Tibial nerve (tissue), 4 donors: ENCODE measurements around the gene STAT4. TPM values are rescaled to one million over a fixed set of nuclear protein-coding genes. Genes with fewer than 3 reads are reported as not detected.
A peak's percentile ranks its signal among the peaks of the same experiment; 100 is the strongest.

Source experiments
- DNase-seq, 2 donors: peaks; one replicate each; pipeline ENCODE4 v3.0.0-alpha.2; 2019; ENCODE audit warnings: low spot score in 2 of 2
- H3K27ac ChIP-seq, 4 donors: fragments of 200-600 bp; sonication (generic) in 3 of 4; one replicate each; pipeline ENCODE4 v1.5.1; 2017 to 2019; ENCODE audit warnings: mild to moderate bottlenecking in 1 of 4
- H3K27me3 ChIP-seq, 2 donors: fragments of 200-600 bp; sonication (generic) in 1 of 2; one replicate each; pipeline versions ENCODE4 v1.5.1 to v1.6.0; 2017 to 2019
- H3K36me3 ChIP-seq, 3 donors: fragments of 200-600 bp; sonication (generic); one replicate each; pipeline ENCODE4 v1.5.1; 2018 to 2019
- H3K4me1 ChIP-seq, 4 donors: fragments of 200-600 bp; sonication (generic) in 3 of 4; one replicate each; pipeline ENCODE4 v1.5.1; 2017 to 2019
- H3K4me3 ChIP-seq, 4 donors: fragments of 200-600 bp; sonication (generic) in 3 of 4; one replicate each; pipeline ENCODE4 v1.5.1; 2017 to 2019; ENCODE audit warnings: mild to moderate bottlenecking in 1 of 4, moderate library complexity in 1 of 4
- H3K9me3 ChIP-seq, 4 donors: fragments of 200-600 bp; sonication (generic) in 3 of 4; one replicate each; pipeline ENCODE4 v1.5.1; 2017 to 2019
- EP300 ChIP-seq, 2 donors: sonication (generic); formaldehyde crosslinking; IDR thresholded peaks; one replicate each; pipeline ENCODE4 v1.6.1; 2017; ENCODE audit warnings: antibody characterized with exemption in 2 of 2, mild to moderate bottlenecking in 1 of 2
- POLR2A ChIP-seq, 2 donors: fragments of 450-650 bp; IDR thresholded peaks; one replicate each; pipeline ENCODE4 v1.6.1; 2017; ENCODE audit warnings: antibody characterized with exemption in 2 of 2, mild to moderate bottlenecking in 2 of 2, moderate library complexity in 2 of 2
- WGBS, 2 donors: methylation state at CpG; one replicate each; pipeline ENCODE4 v1.1.5; 2018; 5-methylcytosine and 5-hydroxymethylcytosine counted together
- total RNA-seq, 4 donors: library from RNA; depleted of rRNA; stranded (reverse); fragments of >200 nt; gene quantifications; one replicate each; pipeline ENCODE4 v1.1.0, GENCODE V29; 2016
- TF ChIP-seq, protein P1 (sequence below), 5 experiments: fragments of 200-600 bp in 3 of 5; fragments of 450-650 bp in 2 of 5; sonication (generic) in 3 of 5; IDR thresholded peaks; one replicate each; pipeline ENCODE4 v1.5.1; 2016 to 2019; ENCODE audit warnings: antibody characterized with exemption in 5 of 5, mild to moderate bottlenecking in 3 of 5, moderate library complexity in 2 of 5

STAT4 gene
- total RNA-seq, 4 donors from 2014 or later = 0.39 to 4.2 (median 2.3) TPM; not detected in 1

DNA sequence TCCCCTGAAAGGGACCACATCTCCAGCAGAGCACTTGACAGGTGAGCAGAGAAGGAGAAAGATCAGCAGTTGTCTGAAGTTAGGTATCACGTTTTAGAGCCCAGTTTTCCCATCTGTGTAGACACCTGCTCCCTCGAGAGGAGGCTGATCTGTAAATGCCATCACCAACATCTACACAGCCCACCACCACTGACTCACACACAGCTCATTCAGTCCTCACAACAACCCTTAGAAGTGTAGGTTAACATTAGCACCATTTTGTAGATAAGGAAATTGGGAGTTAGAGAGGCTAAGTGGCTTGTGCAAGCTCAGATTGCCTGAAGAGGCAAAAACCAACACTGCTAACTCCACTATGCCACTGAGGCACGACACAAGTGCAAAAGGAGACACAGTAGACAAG is 99.6 kb downstream of the STAT4 start:
- no peak for TF ChIP-seq POLR2A (IDR thresholded peaks at IDR 0.05)
- no peaks in the 10 kb centered on the region for H3K36me3 ChIP-seq
- no peaks in the 10 kb centered on the region for H3K27me3 ChIP-seq
- no peaks in the 10 kb centered on the region for H3K9me3 ChIP-seq
- 79 to 80% methylated on average over 3 of the region's 3 CpGs for WGBS, 2 donors
- H3K27ac ChIP-seq = peak overlapping the region in 2 of 4 donors; percentile 57 to 77
- no peak for DNase-seq
- peaks cover 0 to 35% (median 3%) of the 10 kb centered on the region in 4 donors for H3K4me1 ChIP-seq
- H3K4me3 ChIP-seq = no peak overlapping the region

DNA sequence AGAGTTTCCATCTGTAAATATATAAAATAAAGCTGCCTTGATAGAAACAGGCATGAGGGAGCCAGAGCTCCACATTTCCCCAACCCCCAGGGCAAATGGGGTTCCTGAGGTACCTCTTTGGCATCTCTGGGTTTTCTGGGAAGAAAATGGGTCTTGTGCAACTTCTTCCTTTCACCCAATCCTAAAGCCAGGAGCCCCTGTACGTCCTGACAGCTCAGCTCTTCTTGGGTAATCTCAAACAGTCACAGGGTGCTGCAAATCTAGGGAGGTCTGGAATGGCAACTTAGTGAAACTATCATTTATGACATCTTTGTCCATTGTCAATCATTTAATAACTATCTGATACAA is 100.2 kb downstream of the STAT4 start:
- WGBS, 2 donors = 31 to 43% methylated on average over 1 of the region's 1 CpG
- Histone ChIP-seq H3K27me3 (no peaks in the 10 kb centered on the region), H3K4me1 (peaks cover 0 to 35% (median 3%) of the 10 kb centered on the region in 4 donors), H3K4me3 (no peak overlapping the region), H3K36me3 (no peaks in the 10 kb centered on the region), H3K9me3 (no peaks in the 10 kb centered on the region), H3K27ac (peak overlapping the region in 2 of 4 donors; percentile 57 to 77)
- DNase-seq = no peak
- TF ChIP-seq, protein P1, sequence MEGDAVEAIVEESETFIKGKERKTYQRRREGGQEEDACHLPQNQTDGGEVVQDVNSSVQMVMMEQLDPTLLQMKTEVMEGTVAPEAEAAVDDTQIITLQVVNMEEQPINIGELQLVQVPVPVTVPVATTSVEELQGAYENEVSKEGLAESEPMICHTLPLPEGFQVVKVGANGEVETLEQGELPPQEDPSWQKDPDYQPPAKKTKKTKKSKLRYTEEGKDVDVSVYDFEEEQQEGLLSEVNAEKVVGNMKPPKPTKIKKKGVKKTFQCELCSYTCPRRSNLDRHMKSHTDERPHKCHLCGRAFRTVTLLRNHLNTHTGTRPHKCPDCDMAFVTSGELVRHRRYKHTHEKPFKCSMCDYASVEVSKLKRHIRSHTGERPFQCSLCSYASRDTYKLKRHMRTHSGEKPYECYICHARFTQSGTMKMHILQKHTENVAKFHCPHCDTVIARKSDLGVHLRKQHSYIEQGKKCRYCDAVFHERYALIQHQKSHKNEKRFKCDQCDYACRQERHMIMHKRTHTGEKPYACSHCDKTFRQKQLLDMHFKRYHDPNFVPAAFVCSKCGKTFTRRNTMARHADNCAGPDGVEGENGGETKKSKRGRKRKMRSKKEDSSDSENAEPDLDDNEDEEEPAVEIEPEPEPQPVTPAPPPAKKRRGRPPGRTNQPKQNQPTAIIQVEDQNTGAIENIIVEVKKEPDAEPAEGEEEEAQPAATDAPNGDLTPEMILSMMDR (IDR thresholded peaks at IDR 0.05) = no peak
- no peak for TF ChIP-seq EP300 (IDR thresholded peaks at IDR 0.05)
- TF ChIP-seq POLR2A (IDR thresholded peaks at IDR 0.05) = no peak

DNA sequence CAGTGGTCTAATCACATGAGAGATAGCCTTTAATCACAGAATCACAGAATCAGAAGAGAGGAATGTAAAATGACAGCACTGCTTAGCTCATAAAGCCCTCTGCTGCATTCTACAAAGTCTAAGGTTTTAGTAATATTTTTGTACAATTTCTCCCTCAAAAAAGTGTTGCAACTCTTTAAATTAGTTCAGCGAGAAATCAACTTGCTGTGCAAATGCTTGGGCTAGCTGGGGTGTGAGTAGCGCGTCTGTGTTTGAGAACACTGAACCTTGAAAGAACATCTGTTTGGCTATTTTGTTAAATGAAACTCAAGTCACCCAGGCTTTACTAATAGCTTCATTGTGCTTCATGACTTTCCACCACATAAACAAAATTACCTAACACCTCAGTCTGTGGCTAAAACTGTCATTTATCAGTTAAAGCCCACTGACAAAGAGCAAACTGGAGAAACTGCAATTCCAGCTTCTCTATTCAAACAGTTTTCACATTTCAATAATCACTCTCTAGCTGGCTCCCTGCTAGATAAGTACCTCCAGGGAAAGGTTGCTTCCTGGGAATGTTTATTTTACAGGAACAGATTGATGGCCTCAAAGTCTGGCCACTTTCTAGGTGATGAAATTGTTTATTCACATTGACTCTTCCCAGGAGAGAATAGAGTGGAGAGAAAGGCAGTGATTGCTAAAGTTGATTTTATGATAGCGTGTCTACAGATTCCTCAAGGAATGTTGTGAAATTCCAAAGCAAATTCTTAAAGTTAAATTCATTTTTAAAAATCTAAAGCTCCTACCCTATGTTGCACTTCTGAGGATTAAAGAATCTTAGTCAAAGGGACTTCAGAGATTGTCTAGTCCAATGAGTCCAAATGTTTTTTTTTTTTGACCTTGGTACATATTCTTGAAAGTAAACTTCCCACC is 100.8 kb downstream of the STAT4 start:
- Histone ChIP-seq H3K9me3 (no peaks in the 10 kb centered on the region), H3K36me3 (no peaks in the 10 kb centered on the region), H3K4me3 (no peak overlapping the region), H3K27me3 (no peaks in the 10 kb centered on the region), H3K4me1 (peaks cover 0 to 35% (median 3%) of the 10 kb centered on the region in 4 donors), H3K27ac (peak overlapping the region in 2 of 4 donors; percentile 57 to 77)
- WGBS, 2 donors = 24 to 30% methylated on average over 4 of the region's 4 CpGs
- peak in 1 of 2 donors; percentile 29 for DNase-seq
- TF ChIP-seq, protein P1 (IDR thresholded peaks at IDR 0.05) = no peak
- TF ChIP-seq EP300 (IDR thresholded peaks at IDR 0.05) = peak in 1 of 2 donors; percentile 75
- TF ChIP-seq POLR2A (IDR thresholded peaks at IDR 0.05) = no peak

DNA sequence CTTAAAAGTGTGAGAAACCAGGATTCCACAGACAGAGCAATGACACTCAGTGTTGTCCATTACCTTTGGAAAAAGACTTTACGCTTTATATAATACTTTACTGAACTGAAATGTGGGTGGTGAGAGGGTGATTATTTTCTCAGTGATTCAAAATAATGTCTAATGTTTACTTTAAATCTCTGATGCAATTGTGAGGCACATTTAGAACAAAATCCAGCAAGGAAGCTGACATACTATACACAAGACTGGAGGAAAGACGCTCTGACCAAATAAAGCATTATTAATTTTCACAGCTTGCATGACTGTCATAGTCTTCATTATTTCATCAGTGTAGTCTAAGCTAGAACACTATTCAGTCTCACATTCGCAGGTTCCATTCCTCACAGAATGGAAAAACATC is 102.7 kb downstream of the STAT4 start:
- TF ChIP-seq, protein P1 (IDR thresholded peaks at IDR 0.05) = no peak
- no peak for TF ChIP-seq POLR2A (IDR thresholded peaks at IDR 0.05)
- no peak for TF ChIP-seq EP300 (IDR thresholded peaks at IDR 0.05)
- Histone ChIP-seq H3K36me3 (no peaks in the 10 kb centered on the region), H3K27ac (no peak overlapping the region), H3K4me1 (peaks cover 0 to 35% (median 3%) of the 10 kb centered on the region in 4 donors), H3K4me3 (no peak overlapping the region), H3K9me3 (peaks cover 0 to 6% (median 0%) of the 10 kb centered on the region in 4 donors), H3K27me3 (no peaks in the 10 kb centered on the region)
- WGBS, 2 donors = 93 to 98% methylated on average over 3 of the region's 3 CpGs
- DNase-seq = no peak

DNA sequence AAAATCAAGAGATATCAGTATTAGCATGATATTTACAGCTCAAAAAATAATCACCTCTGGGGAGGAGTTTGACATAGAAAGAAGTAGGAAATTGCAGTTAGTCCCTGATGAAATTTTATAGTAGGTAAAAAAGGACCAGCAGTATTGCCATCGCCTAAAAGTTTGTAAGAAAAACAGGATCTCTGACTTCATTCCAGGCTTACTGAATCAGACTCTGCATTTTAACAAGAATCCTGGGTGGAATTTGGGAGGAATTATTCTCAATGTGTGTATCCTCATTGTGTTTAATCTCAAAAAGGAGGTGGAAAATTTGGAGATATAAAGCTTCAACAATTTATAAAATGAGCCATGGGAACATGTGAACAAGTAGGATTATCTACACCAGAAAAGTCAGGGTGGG is 105.7 kb downstream of the STAT4 start:
- WGBS, 2 donors = 82 to 92% methylated on average over 1 of the region's 1 CpG
- TF ChIP-seq EP300 (IDR thresholded peaks at IDR 0.05) = no peak
- TF ChIP-seq, protein P1 (IDR thresholded peaks at IDR 0.05) = no peak
- TF ChIP-seq POLR2A (IDR thresholded peaks at IDR 0.05) = no peak
- Histone ChIP-seq H3K4me3 (no peak overlapping the region), H3K27me3 (no peaks in the 10 kb centered on the region), H3K27ac (no peak overlapping the region), H3K4me1 (peaks cover 0 to 10% (median 3%) of the 10 kb centered on the region in 4 donors), H3K9me3 (peaks cover 0 to 6% (median 0%) of the 10 kb centered on the region in 4 donors), H3K36me3 (no peaks in the 10 kb centered on the region)
- DNase-seq = no peak
